ENCODE results near the gene SLC4A8.

GRCh38 chr12:51430196-51430895 lies 5.7 kb downstream of the SLC4A8 start:
- TF ChIP-seq POLR2A (IDR thresholded peaks at IDR 0.05) (no peak), CTCF (IDR thresholded peaks at IDR 0.05) (no peak), POLR2AphosphoS5 (IDR thresholded peaks at IDR 0.05) (no peak)
